Pancreas (tissue), 10 donors: ENCODE results near the gene FNDC3B. TPM values are rescaled to one million over a fixed set of nuclear protein-coding genes. Genes with fewer than 3 reads are reported as not detected.

ENCODE experiments used
- ATAC-seq, 4 donors: fragments of 200-7000 bp; cut with Tn5 transposase; one replicate each; pipeline versions ENCODE4 v1.8.0 to v1.9.1; 2020; ENCODE audit warnings: mild to moderate bottlenecking in 4 of 4, moderate library complexity in 4 of 4
- DNase-seq, 6 donors: peaks; one replicate each; pipeline ENCODE4 v3.0.0-alpha.2; 2020
- FAIRE-seq: peaks from 2 replicates; lab custom pipeline; 2012; peaks lifted over from hg19 to GRCh38; lab: Jason Lieb, UNC
- H3K27ac ChIP-seq, 4 donors: fragments of 200-600 bp; sonication (generic); 1 replicate in 3 of 4; 2 replicates in 1 of 4; pipeline versions ENCODE4 v1.5.0 to v1.8.0; 2020
- H3K27me3 ChIP-seq, 4 donors: fragments of 200-600 bp; one replicate each; pipeline ENCODE4 v1.8.0; 2021
- H3K36me3 ChIP-seq, 3 donors: fragments of 200-600 bp; sonication (generic) in 1 of 3; one replicate each; pipeline versions ENCODE4 v1.5.0 to v1.8.0; 2020 to 2021
- H3K4me1 ChIP-seq, 3 donors: fragments of 200-600 bp; one replicate each; pipeline ENCODE4 v1.8.0; 2021
- H3K4me3 ChIP-seq, 4 donors: fragments of 200-600 bp; sonication (generic) in 2 of 4; one replicate each; pipeline versions ENCODE4 v1.5.0 to v1.8.0; 2020 to 2021
- H3K9me3 ChIP-seq, 4 donors: fragments of 200-600 bp; one replicate each; pipeline ENCODE4 v1.8.0; 2021
- CTCF ChIP-seq, 4 donors: fragments of 200-600 bp; sonication (generic) in 3 of 4; IDR thresholded peaks; one replicate each; pipeline versions ENCODE4 v1.5.0 to v1.8.0; 2021; ENCODE audit warnings: antibody characterized with exemption in 4 of 4
- WGBS, 2 donors: extraction: QIAGEN DNeasy Blood & Tissue Kit; methylation state at CpG; one replicate each; pipeline ENCODE4 v1.1.7; 2013; 5-methylcytosine and 5-hydroxymethylcytosine counted together
- intact Hi-C, 3 donors: fragments of 100-400 bp; cut with DNase I; formaldehyde crosslinking; loops; one replicate each; pipeline versions ENCODE4 v1.11.1 to v1.14.2; 2022
- polyA plus RNA-seq, 2 donors: library from polyadenylated mRNA; stranded (reverse); fragments of 200-250 nt; gene quantifications; one replicate each; pipeline ENCODE4 v1.2.3, GENCODE V29; 2013
- total RNA-seq, 6 donors: library from RNA; stranded (reverse); fragmentation: NEBNext Ultra II Directional in 4 of 6; extraction: Animal tissue kit (Norgen Biotek cat#: 25700) in 4 of 6; gene quantifications; one replicate each; pipeline versions ENCODE4 v1.2.1 to v1.2.4, GENCODE V29; 2021 to 2023
- donor health status: healthy with polysubstance abuse.
- donor health status: DM: no; HTN: no; CAD: no; lungs with moderate emphysema.
- donor health status: DM: no; HTN: no; CAD: no.
- donor health status: control.
- donor health status: control.
- donor health status: Bipolar disorder and iron deficiency.
- donor health status: DM: yes; HTN: yes; CAD: no.
- donor health status: DM: no; HTN: no; CAD: no.
- donor health status: DM: no; HTN: no; CAD: no.
- donor health status: DM: yes; HTN: yes; CAD: no.

The FNDC3B gene
- total and polyA plus RNA-seq, 8 donors = 9.3 to 126 (median 73.2) TPM

- Histone ChIP-seq H3K27ac (no peak overlapping the region), H3K36me3 (peaks cover 0 to 30% (median 6%) of the 10 kb centered on the region in 3 donors)
- FAIRE-seq = no peak
Measured at GRCh38 chr3:172307141-172307560, 267.8 kb downstream of the FNDC3B start.

GRCh38 chr3:172309059-172309458, 269.7 kb downstream of the FNDC3B start:
- no peak overlapping the region for H3K4me3 ChIP-seq
- FAIRE-seq (no peak), ATAC-seq (no peak), DNase-seq (no peak)
- peaks cover 0 to 33% (median 12%) of the 10 kb centered on the region in 3 donors for H3K36me3 ChIP-seq
- H3K27ac ChIP-seq = no peak overlapping the region
- no peaks in the 10 kb centered on the region for H3K4me1 ChIP-seq
- WGBS, 2 donors = 44 to 57% methylated on average over 3 of the region's 3 CpGs
- no peaks in the 10 kb centered on the region for H3K27me3 ChIP-seq
- no peaks in the 10 kb centered on the region for H3K9me3 ChIP-seq
- no peak for TF ChIP-seq CTCF (IDR thresholded peaks at IDR 0.05)
- intact Hi-C loops = no loop called here

More at GRCh38 chr3:172307141-172307560, 267.8 kb downstream of the FNDC3B start:
- no peaks in the 10 kb centered on the region for H3K4me1 ChIP-seq
- H3K9me3 ChIP-seq = no peaks in the 10 kb centered on the region
- DNase-seq = no peak
- no peak overlapping the region for H3K4me3 ChIP-seq
- 76 to 80% methylated on average over 5 of the region's 5 CpGs for WGBS, 2 donors
- no peak for TF ChIP-seq CTCF (IDR thresholded peaks at IDR 0.05)
- no peaks in the 10 kb centered on the region for H3K27me3 ChIP-seq
- intact Hi-C loops = no loop called here
- no peak for ATAC-seq

- no peak overlapping the region for H3K4me3 ChIP-seq
Measured at GRCh38 chr3:172309741-172310427, 270.5 kb downstream of the FNDC3B start.

GRCh38 chr3:172310428-172310760, 271.0 kb downstream of the FNDC3B start:
- Histone ChIP-seq H3K4me1 (peaks cover 0 to 7% (median 0%) of the 10 kb centered on the region in 3 donors), H3K27me3 (no peaks in the 10 kb centered on the region), H3K4me3 (no peak overlapping the region), H3K9me3 (no peaks in the 10 kb centered on the region), H3K27ac (no peak overlapping the region), H3K36me3 (peaks cover 0 to 33% (median 12%) of the 10 kb centered on the region in 3 donors)
- no peak for TF ChIP-seq CTCF (IDR thresholded peaks at IDR 0.05)
- no peak for DNase-seq
- no peak for ATAC-seq
- no peak for FAIRE-seq
- 97 to 100% methylated on average over 3 of the region's 3 CpGs for WGBS, 2 donors
- intact Hi-C loops = no loop called here

More at GRCh38 chr3:172309741-172310427, 270.5 kb downstream of the FNDC3B start:
- ATAC-seq (no peak), FAIRE-seq (no peak), DNase-seq (no peak)
- intact Hi-C loops = no loop called here
- Histone ChIP-seq H3K27me3 (no peaks in the 10 kb centered on the region), H3K27ac (no peak overlapping the region), H3K9me3 (no peaks in the 10 kb centered on the region), H3K36me3 (peaks cover 0 to 33% (median 12%) of the 10 kb centered on the region in 3 donors), H3K4me1 (peaks cover 0 to 2% (median 0%) of the 10 kb centered on the region in 3 donors)
- WGBS, 2 donors = 93 to 96% methylated on average over 7 of the region's 7 CpGs
- TF ChIP-seq CTCF (IDR thresholded peaks at IDR 0.05) = no peak

GRCh38 chr3:172311217-172311616, 271.8 kb downstream of the FNDC3B start:
- peaks cover 0 to 7% (median 0%) of the 10 kb centered on the region in 3 donors for H3K4me1 ChIP-seq
- ATAC-seq (no peak), DNase-seq (no peak), FAIRE-seq (no peak)
- 93 to 97% methylated on average over 8 of the region's 8 CpGs for WGBS, 2 donors
- no peak overlapping the region for H3K27ac ChIP-seq
- no peak overlapping the region for H3K4me3 ChIP-seq
- H3K9me3 ChIP-seq = no peaks in the 10 kb centered on the region
- intact Hi-C loops = no loop called here
- no peak for TF ChIP-seq CTCF (IDR thresholded peaks at IDR 0.05)
- peaks cover 0 to 33% (median 12%) of the 10 kb centered on the region in 3 donors for H3K36me3 ChIP-seq
- H3K27me3 ChIP-seq = no peaks in the 10 kb centered on the region
